Activated T-helper 1 cell treated with anti-CD3 and anti-CD28 coated beads, Interleukin-2, amount 50 U/mL, for 16 hours (primary cell): Measurements from ENCODE around the gene ANKRD55.
"Not testable (repeated sequence)": the region's sequence is repeated elsewhere in the genome, so short reads cannot be mapped to it uniquely, and the experiment has no call there.

Experiments used
- DNase-seq, 2 donors: peaks; one replicate each; pipeline ENCODE4 v3.0.0-alpha.2; 2020; ENCODE audit warnings: low read depth in 1 of 2, low spot score in 1 of 2

The ANKRD55 gene

GRCh38 chr5:56083286-56083854 lies 149.8 kb downstream of the ANKRD55 start:
- no peak for DNase-seq

- not testable (repeated sequence) for DNase-seq
These were observed 152.0 kb downstream of the ANKRD55 start for GRCh38 chr5:56081053-56081642.

GRCh38 chr5:56080375-56081052 lies 152.6 kb downstream of the ANKRD55 start:
- no peak for DNase-seq

- not testable (repeated sequence) for DNase-seq
These were observed 154.0 kb downstream of the ANKRD55 start for GRCh38 chr5:56079157-56079500.

- no peak for DNase-seq
These were observed 154.6 kb downstream of the ANKRD55 start for GRCh38 chr5:56078278-56079156.

GRCh38 chr5:56077796-56078233 lies 155.3 kb downstream of the ANKRD55 start:
- DNase-seq = no peak

- DNase-seq = no peak
These were observed 156.6 kb downstream of the ANKRD55 start for GRCh38 chr5:56076486-56076885.

- DNase-seq = no peak
These were observed 157.8 kb downstream of the ANKRD55 start for GRCh38 chr5:56075361-56075760.

- DNase-seq = no peak
These were observed 160.0 kb downstream of the ANKRD55 start for GRCh38 chr5:56072863-56073766.

- no peak for DNase-seq
These were observed 161.7 kb downstream of the ANKRD55 start for GRCh38 chr5:56071470-56071869.

- no peak for DNase-seq
These were observed 162.2 kb downstream of the ANKRD55 start for GRCh38 chr5:56070851-56071465.

- no peak for DNase-seq
These were observed 163.4 kb downstream of the ANKRD55 start for GRCh38 chr5:56069652-56070226.

GRCh38 chr5:56066931-56067450 lies 166.1 kb downstream of the ANKRD55 start:
- no peak for DNase-seq

GRCh38 chr5:56064984-56065383 lies 168.1 kb downstream of the ANKRD55 start:
- DNase-seq = no peak

- DNase-seq = no peak
These were observed 172.6 kb downstream of the ANKRD55 start for GRCh38 chr5:56060276-56061110.

GRCh38 chr5:56059854-56060253 lies 173.3 kb downstream of the ANKRD55 start:
- DNase-seq = no peak

GRCh38 chr5:56056875-56057274 lies 176.3 kb downstream of the ANKRD55 start:
- no peak for DNase-seq

- DNase-seq = no peak
These were observed 177.3 kb downstream of the ANKRD55 start for GRCh38 chr5:56055859-56056258.

GRCh38 chr5:56055287-56055686 lies 177.8 kb downstream of the ANKRD55 start:
- no peak for DNase-seq
